NCI-H146 treated with DMSO at 0.1 percent for 48 hours (cell line): Measurements from ENCODE around the gene CDC73.
A peak's percentile ranks its signal among the peaks of the same experiment; 100 is the strongest.
"Not testable (repeated sequence)": the region's sequence is repeated elsewhere in the genome, so short reads cannot be mapped to it uniquely, and the experiment has no call there.

ENCODE experiments used
- DNase-seq: peaks from one replicate; lab custom pipeline; 2025; ENCODE audit not compliant: unreplicated experiment; lab: John Stamatoyannopoulos, UW

Gene CDC73

DNA sequence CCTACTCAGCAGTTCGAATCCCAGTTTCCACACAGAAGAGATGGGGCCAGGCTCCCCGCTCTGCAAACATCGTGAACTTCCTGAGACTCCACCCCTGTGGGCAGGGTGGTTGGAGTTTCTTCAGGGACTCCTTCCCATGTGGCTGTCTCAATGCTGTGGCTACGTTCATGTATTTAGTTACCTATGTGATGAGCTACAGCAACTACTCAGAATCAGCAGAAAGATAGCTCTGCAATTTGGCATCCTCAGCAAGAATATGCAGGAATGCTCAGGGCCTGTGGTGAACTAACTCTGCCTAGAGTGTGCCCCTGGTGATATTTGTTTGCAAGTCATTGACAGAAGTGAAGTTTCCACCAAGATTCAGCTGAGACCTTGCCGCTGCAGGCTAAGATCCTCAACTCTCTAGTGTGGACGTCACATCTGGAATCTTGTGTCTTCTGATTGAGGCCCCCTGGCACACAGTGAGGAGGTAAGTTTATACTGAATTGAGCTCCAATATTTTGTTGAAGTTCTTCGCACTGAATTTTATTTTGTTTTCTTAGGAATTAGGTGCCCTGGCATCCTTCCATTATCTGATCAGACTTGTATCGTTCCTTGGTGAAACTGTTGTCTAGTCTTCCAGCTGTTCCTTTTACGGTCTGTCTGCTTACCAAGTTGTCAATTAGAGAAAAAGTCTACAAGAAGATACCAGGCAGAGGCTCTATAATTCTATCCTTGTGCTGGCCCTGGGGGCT lies 8.4 kb upstream of the CDC73 start:
- DNase-seq: no peak

GRCh38 chr1:193113992-193114332 lies 7.9 kb upstream of the CDC73 start:
- no peak for DNase-seq

DNA sequence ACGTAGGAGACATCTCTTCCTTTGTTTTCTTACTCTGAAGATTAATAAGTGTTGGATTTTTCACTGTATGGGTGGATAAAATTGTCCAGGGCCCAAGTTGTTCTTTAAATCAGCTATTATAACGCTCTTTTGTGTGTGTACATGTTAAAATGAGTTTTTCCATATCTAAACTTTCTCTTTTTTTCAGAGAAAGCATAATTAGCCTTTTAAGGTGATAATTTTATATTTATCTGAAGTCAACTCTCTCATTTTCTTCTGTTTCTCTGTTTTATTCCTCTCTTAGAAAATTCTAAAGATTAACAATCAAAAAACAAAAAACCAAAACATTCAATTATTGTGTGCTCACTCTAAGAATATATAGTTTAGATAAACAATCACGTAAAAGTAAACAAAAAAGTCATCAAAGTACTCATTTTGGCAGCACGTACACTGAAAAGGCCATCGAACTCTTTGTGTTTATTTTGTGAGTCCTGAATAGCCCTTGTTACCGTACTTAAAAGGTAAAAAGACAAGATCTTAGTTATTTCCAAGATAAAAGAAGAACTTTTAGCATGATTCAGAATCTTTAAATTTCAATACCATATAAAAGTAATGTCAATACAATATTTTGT lies 7.2 kb upstream of the CDC73 start:
- DNase-seq: no peak

- DNase-seq: no peak
Observed at GRCh38 chr1:193115629-193116227, 6.1 kb upstream of the CDC73 start.

GRCh38 chr1:193117167-193117566 lies 4.7 kb upstream of the CDC73 start:
- DNase-seq: not testable (repeated sequence)

- no peak for DNase-seq
Observed at GRCh38 chr1:193118194-193118593, 3.6 kb upstream of the CDC73 start.

DNA sequence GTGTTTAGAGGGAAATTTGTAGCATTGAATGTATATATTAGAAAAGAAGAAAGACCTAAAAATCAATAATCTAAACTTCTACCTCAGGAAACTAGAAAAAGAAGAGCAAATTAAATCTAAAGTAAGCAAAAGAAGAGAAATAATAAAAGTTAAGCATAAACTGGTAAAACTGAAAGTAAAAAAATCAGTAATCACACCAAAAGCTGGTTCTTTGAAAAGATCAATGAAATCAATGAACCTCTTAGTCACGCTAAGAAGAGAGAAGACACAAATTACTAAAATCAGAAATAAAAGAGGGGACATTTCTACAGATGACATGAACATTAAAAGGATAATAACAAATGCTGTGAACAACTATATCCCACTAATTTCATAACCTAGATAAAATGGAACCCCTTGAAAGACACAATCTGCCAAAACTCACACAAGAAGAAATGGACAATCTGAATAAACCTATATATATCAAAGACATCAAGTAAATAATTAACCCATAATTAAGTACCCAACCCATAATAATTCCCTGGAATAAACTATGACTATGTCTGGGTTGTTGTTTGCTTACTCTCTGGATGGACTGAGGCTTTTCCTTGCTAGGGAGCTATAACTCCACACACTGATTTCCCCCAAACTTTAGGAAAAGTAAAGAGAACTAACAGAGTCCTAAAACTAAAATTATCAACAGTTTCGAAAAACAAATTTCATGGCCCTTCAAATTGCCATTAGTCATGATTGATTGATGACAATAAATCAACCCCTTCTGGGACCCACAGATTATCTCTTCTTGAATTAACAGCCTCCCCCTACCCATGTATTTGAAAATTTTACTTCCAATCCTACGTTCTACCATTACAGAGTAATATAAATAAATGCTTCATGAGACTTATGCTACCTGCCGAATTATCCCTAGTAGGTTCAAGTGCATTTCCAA lies 2.8 kb upstream of the CDC73 start:
- DNase-seq: no peak

DNA sequence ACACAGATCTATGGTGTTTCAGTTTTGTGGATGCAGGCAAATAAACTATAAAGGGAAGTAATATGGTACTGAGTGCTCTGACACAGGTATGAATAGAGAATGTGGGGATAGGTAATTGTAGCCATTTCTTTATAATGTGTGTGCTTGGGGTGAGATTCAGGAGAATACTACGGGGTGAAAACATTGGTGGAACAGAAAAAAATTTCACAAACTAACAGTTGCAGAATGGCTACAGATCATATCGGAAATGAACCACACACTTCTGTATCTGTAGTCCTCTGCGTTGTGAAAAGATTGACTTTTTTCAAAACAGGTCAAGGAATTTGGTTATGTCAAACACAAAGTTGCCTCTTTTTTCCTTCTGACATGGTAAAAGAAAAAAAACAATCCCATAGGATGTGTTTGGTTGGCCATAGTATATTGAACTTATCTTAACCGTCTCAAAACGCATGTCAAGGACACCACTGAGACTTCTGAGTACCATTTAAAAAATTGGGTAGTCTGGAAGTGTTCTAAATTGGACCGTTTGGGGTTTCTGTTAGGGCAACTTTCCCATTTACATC lies 1.1 kb upstream of the CDC73 start:
- no peak for DNase-seq

GRCh38 chr1:193123751-193124150 lies 1.9 kb downstream of the CDC73 start:
- no peak for DNase-seq

GRCh38 chr1:193125369-193125768 lies 3.5 kb downstream of the CDC73 start:
- DNase-seq: no peak

- DNase-seq: no peak
Observed at GRCh38 chr1:193131266-193131860, 9.5 kb downstream of the CDC73 start.

- no peak for DNase-seq
Observed at GRCh38 chr1:193140254-193140653, 18.4 kb downstream of the CDC73 start.

DNA sequence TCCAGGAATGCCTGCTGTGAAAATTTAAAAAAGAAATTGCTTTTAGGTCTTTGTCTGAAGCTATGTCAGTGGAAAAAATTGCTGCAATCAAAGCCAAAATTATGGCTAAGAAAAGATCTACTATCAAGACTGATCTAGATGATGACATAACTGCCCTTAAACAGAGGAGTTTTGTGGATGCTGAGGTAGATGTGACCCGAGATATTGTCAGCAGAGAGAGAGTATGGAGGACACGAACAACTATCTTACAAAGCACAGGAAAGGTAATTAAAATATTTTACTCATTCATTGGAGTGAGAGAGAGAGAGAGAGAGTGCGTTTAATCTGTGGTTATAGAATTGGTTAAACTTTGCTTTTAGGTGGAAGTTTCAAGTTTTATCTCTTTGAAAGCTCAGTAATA lies 20.0 kb downstream of the CDC73 start:
- DNase-seq: no peak

DNA sequence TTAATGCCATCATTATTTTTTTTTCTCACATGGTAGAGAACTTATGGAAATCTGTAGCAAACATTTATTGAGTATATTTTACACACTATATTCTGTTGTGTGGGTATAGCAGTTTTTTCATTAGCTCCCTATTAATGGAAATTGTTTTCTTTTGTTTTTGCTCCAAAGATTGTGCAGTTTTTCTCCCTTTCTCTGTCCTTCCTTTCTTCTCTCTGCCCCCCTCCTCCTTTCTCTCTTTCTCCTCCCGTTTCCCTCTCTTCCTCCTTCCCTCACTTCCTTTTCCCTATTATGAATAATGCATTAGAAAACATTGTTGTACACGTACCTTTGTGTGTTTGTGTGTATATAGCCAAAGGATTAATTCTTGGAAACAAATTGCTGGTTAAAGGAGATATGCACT lies 20.6 kb downstream of the CDC73 start:
- DNase-seq: no peak

DNA sequence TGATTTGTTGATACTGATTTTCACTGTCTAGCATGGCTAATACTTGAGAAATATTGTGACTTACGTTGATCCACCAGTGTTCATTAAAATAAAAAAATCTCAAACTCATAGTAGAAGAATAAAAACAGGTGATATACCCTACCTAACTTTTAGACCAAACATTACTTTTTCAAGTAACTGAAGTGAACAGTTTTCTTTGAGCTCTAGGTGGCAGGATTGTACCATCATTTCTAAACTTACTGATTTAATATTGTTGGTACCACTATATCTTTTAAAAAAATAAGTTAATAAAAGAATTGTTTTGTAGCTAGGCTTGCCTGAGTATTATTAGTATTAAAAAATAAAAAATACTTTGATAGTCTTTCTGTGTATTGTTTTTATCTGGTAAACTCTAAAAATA lies 21.5 kb downstream of the CDC73 start:
- DNase-seq: peak; percentile 10

DNA sequence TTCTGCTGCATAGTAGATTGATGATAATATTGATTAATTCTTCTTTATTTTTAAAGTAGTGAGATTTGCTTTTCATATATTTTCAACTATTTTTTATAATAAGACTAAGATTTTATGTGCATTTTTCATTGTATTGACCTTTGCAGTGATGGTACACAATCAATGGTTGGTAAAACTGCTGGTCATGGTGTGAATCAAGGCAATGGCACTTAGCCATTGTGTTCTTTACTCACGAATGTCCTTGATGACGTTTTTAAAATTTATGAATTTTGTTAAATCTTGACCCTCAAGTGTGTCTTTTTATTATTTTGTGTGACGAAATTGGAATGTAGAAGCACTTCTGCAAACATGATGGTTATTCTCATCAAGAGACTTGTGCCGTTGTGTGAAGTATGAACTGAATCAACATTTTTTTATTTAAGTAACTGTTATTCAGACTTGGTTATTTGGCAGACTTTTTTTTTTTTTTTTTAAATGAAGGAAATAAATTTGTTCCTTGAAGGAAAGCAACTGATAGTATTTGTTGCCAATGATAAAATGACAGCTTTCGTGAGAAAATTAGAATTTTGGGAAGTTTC lies 22.6 kb downstream of the CDC73 start:
- DNase-seq: no peak

DNA sequence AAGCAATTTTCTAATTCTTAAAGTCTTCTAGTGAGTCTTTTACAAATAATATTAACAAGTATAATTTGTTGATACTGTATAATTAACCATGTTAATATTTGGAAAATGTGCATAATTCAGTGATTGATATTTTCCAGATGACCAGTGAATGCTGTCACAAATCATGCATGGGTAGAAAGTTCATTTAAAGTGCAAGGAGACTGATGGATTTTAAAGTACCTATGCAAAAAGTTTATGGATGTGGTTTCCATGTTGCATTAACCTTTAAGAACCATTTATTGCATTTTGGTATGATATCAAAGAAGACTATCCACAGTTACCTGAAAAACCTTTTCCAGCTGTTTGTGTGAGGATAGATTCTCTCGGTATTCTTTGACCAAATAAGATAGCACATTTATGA lies 23.2 kb downstream of the CDC73 start:
- no peak for DNase-seq

DNA sequence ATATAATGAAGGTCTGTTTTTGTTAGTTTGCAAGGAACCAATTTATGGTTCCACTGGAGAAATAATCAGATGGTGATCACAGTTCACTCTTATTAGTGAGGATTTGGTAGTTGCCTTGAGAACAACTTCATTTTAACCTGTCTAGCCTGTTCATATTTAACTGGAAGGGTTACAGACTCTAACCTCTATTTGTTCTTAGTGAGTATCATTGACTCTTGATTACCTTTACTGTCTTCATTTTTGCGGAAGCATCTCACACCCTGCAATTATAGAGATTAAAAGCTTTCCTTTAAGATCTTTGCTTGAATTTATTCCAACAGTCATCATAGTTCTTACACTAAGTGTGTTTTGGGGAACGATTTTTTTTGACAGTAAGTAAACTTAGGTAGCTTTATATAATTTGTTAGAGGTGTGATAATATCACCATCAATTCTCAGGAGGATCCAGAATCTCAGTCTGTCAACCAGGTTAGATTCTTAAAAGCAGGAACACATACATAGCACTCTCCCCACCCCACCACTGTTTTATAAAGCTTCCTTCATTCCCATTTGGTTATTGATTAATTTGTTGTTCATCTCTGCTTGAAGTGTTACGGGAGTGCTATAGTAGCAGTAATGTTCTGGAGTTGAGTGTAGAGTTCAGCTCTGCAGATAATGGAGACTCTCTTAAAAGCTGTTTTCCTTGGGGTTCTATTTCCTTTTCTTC lies 34.4 kb downstream of the CDC73 start:
- DNase-seq: no peak

DNA sequence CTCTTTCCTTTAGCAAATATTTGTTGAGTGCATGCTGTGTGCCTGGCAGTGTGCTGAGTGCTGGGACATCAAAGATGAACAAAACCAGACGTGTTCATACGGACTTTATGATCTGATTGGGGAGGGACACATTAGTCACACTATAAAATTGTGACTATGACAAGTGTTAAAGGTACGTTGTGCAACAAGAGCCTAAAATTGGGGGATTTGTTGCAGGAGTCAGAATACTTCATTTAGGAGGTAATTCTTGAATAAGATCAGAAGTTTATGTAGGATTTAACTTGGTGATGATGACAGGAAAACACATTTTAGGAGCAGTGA lies 35.0 kb downstream of the CDC73 start:
- DNase-seq: no peak

- no peak for DNase-seq
Observed at GRCh38 chr1:193157360-193157759, 35.5 kb downstream of the CDC73 start.
